ENCODE measurements around the gene ATP1B1. TPM values are rescaled to one million over a fixed set of nuclear protein-coding genes. Genes with fewer than 3 reads are reported as not detected.

The ATP1B1 gene
- total and polyA plus RNA-seq, 2 of the 13 experiments (the other 11 are each of a cell fraction or from before 2014, with no cell fraction given): 134 to 135 TPM

- no peak for TF ChIP-seq ZNF747 (CRISPR knock-in tag; IDR thresholded peaks at IDR 0.05; ENCODE audit: borderline replicate concordance)
- TF ChIP-seq TFDP2 (CRISPR knock-in tag; IDR thresholded peaks at IDR 0.05): 0 out of 2 replicates have a peak, but pooled peaks have one; percentile 42
- TF ChIP-seq XRCC5 (optimal IDR thresholded peaks at IDR 0.05; ENCODE audit: low read length): no peak
- peak; percentile 51; the same call in 1 of the 2 replicates for TF ChIP-seq PAXIP1 (CRISPR knock-in tag; conservative IDR thresholded peaks at IDR 0.05)
- TF ChIP-seq SOX5 (CRISPR knock-in tag; IDR thresholded peaks at IDR 0.05; ENCODE audit: borderline replicate concordance): peak; percentile 49; the same call in 1 of the 2 replicates
- TF ChIP-seq FLYWCH1 (CRISPR knock-in tag; IDR thresholded peaks at IDR 0.05): no peak
- TF ChIP-seq TFE3 (CRISPR knock-in tag; IDR thresholded peaks at IDR 0.05): 0 out of 2 replicates have a peak, but pooled peaks have one; percentile 27
- no peak for TF ChIP-seq ZNF773 (CRISPR knock-in tag; IDR thresholded peaks at IDR 0.05; ENCODE audit: borderline replicate concordance)
- TF ChIP-seq HNF4A (CRISPR knock-in tag; IDR thresholded peaks at IDR 0.05): peak; percentile 30; the same call in 1 of the 2 replicates
- no peak for TF ChIP-seq ZNF562 (CRISPR knock-in tag; IDR thresholded peaks at IDR 0.05; ENCODE audit: borderline replicate concordance)
- no peak for TF ChIP-seq NFIB (CRISPR knock-in tag; IDR thresholded peaks at IDR 0.05; ENCODE audit: borderline replicate concordance)
- no peak for TF ChIP-seq ZNF383 (CRISPR knock-in tag; IDR thresholded peaks at IDR 0.05; ENCODE audit: borderline replicate concordance)
- TF ChIP-seq KAT8 (CRISPR knock-in tag; IDR thresholded peaks at IDR 0.05): 0 out of 2 replicates have a peak, but pooled peaks have one; percentile 39
- TF ChIP-seq NCOR1 (IDR thresholded peaks at IDR 0.05; ENCODE audit: borderline replicate concordance, low read length): peak; percentile 43; the same call in 1 of the 2 replicates
- no peak for TF ChIP-seq ZNF24 (IDR thresholded peaks at IDR 0.05)
- TF ChIP-seq ARID4A (CRISPR knock-in tag; IDR thresholded peaks at IDR 0.05; ENCODE audit: borderline replicate concordance): peak; percentile 77; the same call in 1 of the 2 replicates
- peak; percentile 61 for TF ChIP-seq RFX1 (IDR thresholded peaks at IDR 0.05)
- peak; percentile 77 for TF ChIP-seq ZBTB21 (CRISPR knock-in tag; IDR thresholded peaks at IDR 0.05)
- TF ChIP-seq ZBTB7B (CRISPR knock-in tag; IDR thresholded peaks at IDR 0.05): 0 out of 2 replicates have a peak, but pooled peaks have one; percentile 16
- TF ChIP-seq MIXL1 (CRISPR knock-in tag; IDR thresholded peaks at IDR 0.05): peak; percentile 25
Measured at GRCh38 chr1:169109561-169110134, 3.2 kb downstream of the ATP1B1 start (continued).
